D341Med (cell line): ENCODE results near the gene ZYG11B.
A peak's percentile ranks its signal among the peaks of the same experiment; 100 is the strongest.
"Not testable (repeated sequence)": the region's sequence is repeated elsewhere in the genome, so short reads cannot be mapped to it uniquely, and the experiment has no call there.

Experiments used
- DNase-seq: peaks from one replicate; pipeline ENCODE4 v3.0.0; 2012; ENCODE audit warnings: low spot score

Gene ZYG11B

DNA sequence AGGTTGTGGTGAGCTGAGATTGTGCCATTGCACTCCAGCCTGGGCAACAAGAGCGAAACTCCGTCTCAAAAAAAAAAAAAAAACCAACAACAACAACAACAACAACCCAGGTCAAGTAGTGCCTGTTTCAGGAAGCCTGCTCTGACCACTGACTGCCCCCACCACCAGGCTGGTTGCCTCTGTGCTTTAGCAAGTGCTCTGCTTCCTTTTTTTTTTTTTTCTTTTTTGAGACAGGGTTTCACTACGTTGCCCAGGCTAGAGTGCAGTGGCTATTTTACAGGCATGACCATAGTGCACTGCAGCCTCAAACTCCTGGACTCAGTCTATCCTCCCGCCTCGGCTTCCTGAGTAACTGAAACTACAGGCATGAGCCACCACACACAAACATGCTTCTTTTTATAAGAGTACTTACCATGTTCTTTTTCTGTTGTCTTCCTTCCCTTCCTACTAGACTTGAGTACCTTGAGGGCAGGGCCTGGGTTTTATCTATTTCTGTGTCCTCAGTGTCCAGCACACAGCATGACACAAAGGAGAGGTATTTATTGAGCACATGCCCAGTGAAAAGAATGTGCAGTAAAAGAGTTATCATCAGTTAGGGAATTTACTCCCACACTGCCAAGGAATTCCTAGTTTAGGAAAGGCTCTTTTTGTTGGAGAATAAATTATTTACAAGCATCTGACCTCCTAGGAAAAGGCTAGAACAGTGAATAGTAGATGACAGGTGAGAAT lies 18.2 kb upstream of the ZYG11B start:
- DNase-seq = no peak

- DNase-seq = no peak
Observed at GRCh38 chr1:52709016-52709415, 17.2 kb upstream of the ZYG11B start.

GRCh38 chr1:52713590-52713989 lies 12.7 kb upstream of the ZYG11B start:
- no peak for DNase-seq

GRCh38 chr1:52715296-52715695 lies 11.0 kb upstream of the ZYG11B start:
- DNase-seq = not testable (repeated sequence)

GRCh38 chr1:52723260-52723659 lies 3.0 kb upstream of the ZYG11B start:
- DNase-seq = no peak

- no peak for DNase-seq
Observed at GRCh38 chr1:52725903-52726264, 369 bp upstream of the ZYG11B start.

DNA sequence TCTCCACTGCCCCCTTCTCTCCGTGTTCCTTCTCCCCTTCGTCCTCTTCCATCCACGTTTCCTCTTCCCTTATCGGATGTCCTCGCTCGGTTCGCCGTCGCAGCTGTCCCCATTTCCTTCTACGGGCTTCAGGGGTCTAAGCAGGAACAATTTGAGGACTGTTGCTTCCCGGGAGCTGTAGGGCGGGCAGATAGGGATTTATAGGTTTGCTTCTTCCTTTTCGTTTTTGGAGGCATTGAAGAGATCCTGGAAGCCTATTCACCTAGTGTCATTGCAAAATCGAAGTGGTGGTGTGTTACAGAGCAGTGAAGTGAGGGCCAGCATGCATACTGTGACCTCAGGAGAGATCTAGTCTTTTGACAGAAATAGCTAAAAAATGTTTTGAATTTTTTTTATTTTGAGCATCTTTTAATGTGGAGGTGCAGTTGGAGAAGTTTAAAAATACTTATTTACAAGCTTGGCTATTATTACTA lies 897 bp downstream of the ZYG11B start:
- peak; percentile 45 for DNase-seq

GRCh38 chr1:52727956-52728656 lies 1.9 kb downstream of the ZYG11B start:
- DNase-seq = no peak

DNA sequence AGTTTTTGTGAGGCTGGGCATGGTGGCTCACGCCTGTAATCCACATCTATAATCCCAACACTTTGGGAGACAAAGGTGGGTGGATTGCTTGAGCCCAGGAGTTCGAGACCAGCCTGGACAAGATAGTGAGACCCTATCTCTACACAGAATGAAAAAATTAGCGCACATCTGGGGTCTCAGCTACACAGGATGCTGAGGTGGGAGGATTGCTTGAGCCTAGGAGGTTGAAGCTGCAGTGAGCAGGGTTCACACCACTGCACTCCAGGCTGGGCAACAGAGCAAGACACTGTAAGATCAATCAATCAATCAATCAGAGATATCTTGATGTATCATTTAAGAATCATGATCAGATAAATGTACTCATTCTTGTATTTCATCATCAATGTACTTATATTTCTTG lies 7.1 kb downstream of the ZYG11B start:
- DNase-seq = no peak

DNA sequence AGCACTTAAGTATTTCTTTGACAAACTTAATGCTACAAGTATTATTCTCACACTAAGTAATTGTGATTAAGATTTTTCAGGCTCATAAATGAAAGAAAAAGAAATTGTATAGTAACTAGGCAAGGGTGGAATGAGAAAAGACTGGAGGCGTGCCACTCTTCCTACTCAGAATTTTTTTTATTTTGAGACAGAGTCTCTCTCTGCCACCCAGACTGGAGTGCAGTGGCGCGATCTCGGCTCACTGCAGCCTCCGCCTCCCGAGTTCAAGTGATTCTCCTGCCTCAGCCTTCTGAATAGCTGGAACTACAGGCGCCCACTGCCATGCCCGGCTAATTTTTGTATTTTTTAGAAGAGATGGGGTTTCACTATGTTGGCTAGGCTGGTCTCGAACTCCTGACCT lies 9.1 kb downstream of the ZYG11B start:
- DNase-seq = not testable (repeated sequence)

GRCh38 chr1:52738148-52738547 lies 11.9 kb downstream of the ZYG11B start:
- DNase-seq = no peak

DNA sequence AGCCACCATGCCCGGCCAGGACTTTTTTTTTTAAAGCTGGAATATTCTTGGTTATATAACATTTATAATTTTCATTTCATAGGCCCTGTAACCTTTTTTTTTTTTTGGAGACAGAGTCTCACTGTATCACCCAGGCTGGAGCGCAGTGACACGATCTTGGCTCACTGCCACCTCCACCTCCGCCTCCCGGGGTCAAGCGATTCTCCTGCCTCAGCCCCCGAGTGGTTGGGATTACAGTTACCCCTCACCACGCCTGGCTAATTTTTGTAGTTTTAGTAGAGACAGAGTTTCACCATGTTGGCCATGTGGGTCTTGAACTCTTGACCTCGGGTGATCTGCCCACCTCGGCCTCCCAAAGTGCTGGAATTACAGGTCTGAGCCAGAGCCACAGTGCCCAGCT lies 12.6 kb downstream of the ZYG11B start:
- no peak for DNase-seq

DNA sequence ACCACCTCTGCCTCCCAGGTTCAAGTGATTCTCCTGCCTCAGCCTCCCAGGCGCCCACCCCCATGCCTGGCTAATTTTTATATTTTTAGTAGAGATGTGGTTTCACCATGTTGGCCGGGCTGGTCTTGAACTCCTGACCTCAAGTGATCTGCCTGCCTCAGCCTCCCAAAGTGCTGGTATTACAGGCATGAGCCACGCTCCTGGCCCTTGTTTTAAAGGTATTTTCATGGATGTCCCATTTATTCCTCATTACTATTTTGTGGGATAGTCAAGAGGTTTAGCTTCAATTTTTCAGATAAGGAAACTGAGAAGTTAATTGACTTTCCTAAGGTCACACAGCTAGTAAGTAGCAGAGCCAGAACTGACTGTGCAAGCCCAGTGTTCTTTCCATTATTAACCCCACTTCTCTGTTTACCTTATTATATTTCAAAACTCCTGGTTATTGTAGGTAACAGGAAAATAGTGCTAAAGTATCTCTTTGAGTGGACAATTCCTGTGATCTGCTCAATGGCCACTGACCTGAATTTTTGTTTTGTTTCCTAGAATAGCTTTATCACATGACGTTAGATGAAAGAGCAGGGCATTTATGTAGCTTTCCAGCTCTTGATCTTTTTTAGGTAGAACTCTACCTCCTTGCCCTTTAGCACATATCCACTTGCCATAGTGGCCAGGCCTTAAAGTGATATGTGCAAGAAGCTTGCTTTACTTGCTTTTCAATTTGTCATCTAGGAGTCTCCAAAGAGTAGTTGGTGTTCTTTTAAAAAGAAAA lies 13.6 kb downstream of the ZYG11B start:
- no peak for DNase-seq

DNA sequence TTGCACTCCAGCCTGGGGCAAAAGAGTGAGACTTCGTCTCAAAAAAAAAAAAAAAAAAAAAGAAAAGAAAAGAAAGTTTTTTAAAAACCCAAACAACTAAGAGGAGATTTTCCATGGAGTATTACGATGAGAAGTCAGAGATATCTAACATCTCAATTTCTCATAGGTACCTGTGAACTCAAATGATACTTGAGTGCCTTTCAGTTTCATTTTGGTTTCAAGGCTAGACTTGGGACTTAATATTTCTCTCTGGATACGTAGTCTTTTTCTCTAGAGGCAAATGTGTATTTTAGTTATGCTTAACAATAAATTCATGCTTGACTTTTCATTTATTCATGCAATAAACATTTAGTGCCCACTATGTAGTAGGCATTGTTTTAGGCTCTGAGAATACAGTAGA lies 15.0 kb downstream of the ZYG11B start:
- DNase-seq = no peak

- DNase-seq = no peak
Observed at GRCh38 chr1:52746189-52746588, 19.9 kb downstream of the ZYG11B start.

GRCh38 chr1:52747450-52747849 lies 21.2 kb downstream of the ZYG11B start:
- DNase-seq = no peak

DNA sequence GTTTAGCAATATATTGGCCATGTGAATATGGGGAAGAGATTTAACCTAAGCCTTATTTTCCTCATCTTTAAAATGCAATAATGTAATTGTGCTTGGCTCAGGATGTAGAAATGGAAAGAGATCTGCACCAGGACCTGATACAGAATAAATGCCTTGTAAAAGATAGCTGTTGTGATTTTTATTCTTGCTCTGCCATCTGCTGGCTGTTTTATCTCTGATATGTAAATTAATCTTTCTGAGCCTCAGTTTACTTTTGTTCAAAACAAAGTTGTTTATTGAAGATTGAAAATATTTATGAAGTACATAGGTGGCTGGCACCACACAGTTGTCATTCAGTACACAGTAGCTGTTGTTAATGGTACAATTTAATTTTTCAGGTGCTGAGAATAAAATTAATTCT lies 21.9 kb downstream of the ZYG11B start:
- DNase-seq = no peak

GRCh38 chr1:52749496-52749895 lies 23.2 kb downstream of the ZYG11B start:
- DNase-seq = not testable (repeated sequence)

GRCh38 chr1:52750139-52750538 lies 23.9 kb downstream of the ZYG11B start:
- not testable (repeated sequence) for DNase-seq

GRCh38 chr1:52751589-52752483 lies 25.6 kb downstream of the ZYG11B start:
- DNase-seq = no peak

- no peak for DNase-seq
Observed at GRCh38 chr1:52752484-52752826, 26.2 kb downstream of the ZYG11B start.

DNA sequence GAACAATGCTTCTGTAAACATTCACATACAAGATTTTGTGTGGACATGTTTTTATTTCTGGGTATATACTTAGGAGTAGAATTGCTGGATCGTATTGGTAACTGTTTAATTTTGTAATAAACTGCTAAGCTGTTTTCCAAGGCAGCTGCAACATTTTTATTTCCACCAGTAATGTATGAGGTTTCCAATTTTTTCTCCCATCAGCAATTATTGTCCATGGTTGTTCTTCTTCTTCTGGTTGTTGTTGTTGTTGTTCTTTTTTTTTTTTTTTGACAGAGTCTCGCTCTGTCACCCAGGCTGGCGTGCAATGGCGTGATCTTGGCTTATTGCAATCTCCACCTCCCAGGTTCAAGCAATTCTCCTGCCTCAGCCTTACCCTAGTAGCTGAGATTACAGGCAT lies 26.9 kb downstream of the ZYG11B start:
- no peak for DNase-seq
